ENCODE data around the gene ABHD8.
"Not testable (repeated sequence)": the region's sequence is repeated elsewhere in the genome, so short reads cannot be mapped to it uniquely, and the experiment has no call there.

Gene ABHD8

GRCh38 chr19:17283504-17283996 is 19.7 kb downstream of the ABHD8 start:
- DNase-seq (ENCODE audit: low spot score), result no peak
- H3K4me3 ChIP-seq, result no peak overlapping the region
- H3K27ac ChIP-seq, result no peak overlapping the region
- TF ChIP-seq, protein P1, sequence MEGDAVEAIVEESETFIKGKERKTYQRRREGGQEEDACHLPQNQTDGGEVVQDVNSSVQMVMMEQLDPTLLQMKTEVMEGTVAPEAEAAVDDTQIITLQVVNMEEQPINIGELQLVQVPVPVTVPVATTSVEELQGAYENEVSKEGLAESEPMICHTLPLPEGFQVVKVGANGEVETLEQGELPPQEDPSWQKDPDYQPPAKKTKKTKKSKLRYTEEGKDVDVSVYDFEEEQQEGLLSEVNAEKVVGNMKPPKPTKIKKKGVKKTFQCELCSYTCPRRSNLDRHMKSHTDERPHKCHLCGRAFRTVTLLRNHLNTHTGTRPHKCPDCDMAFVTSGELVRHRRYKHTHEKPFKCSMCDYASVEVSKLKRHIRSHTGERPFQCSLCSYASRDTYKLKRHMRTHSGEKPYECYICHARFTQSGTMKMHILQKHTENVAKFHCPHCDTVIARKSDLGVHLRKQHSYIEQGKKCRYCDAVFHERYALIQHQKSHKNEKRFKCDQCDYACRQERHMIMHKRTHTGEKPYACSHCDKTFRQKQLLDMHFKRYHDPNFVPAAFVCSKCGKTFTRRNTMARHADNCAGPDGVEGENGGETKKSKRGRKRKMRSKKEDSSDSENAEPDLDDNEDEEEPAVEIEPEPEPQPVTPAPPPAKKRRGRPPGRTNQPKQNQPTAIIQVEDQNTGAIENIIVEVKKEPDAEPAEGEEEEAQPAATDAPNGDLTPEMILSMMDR (IDR thresholded peaks at IDR 0.05), result no peak

GRCh38 chr19:17282488-17283125 is 20.6 kb downstream of the ABHD8 start:
- DNase-seq (ENCODE audit: low spot score), result no peak
- H3K4me3 ChIP-seq, result peak overlapping the region; percentile 62
- TF ChIP-seq, protein P1 (IDR thresholded peaks at IDR 0.05), result peak; percentile 92
- H3K27ac ChIP-seq, result no peak overlapping the region

GRCh38 chr19:17281391-17282304 is 21.6 kb downstream of the ABHD8 start, which contains the start of gene ANKLE1:
TSS of gene ANKLE1 (plus strand) at chr19:17281901. CDS start at chr19:17281921, 20 bp downstream.
- H3K27ac ChIP-seq, result no peak within 1 kb of the TSS
- TF ChIP-seq, protein P1 (IDR thresholded peaks at IDR 0.05), result no peak
- no peak for DNase-seq (ENCODE audit: low spot score)
- H3K4me3 ChIP-seq, result peak within 1 kb of the TSS; percentile 62

GRCh38 chr19:17279436-17279835 is 23.8 kb downstream of the ABHD8 start:
- TF ChIP-seq, protein P1 (IDR thresholded peaks at IDR 0.05), result no peak

DNA sequence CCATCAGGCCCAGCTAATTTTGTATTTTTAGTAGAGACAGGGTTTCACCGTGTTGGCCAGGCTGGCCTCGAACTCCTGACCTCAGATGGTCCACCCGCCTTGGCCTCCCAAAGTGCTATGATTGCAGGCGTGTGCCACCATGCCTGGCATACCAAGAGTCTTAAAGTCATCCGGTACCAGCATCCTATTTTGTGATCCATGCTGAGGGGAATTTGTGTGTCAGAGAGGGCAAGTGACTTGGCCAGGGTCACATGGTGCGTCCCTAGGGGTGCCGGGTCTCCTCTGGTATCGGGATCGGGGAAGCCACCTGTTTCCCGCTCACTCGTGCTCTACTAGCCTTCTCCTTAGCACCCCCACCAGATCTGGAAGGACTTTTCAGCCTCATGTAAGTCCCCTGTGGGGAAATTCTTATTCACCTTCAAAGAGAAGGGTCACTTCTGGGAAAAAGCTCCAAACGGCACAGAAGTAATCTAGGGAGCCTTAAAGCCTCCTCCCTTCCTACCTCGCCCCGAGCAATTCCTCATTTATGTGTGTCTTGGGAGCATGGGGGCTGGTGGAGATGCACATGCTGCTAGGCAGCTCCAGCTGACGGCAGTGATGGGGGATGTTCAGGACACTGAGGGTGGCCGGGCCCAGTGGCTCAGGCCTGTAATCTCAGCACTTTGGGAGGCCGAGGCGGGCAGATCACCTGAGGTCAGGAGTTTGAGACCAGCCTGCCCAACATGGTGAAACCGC is 27.6 kb downstream of the ABHD8 start:
- TF ChIP-seq, protein P1 (IDR thresholded peaks at IDR 0.05), result no peak
- no peak for DNase-seq (ENCODE audit: low spot score)
- no peak overlapping the region for H3K4me3 ChIP-seq
- no peak overlapping the region for H3K27ac ChIP-seq

More at GRCh38 chr19:17279436-17279835, 23.8 kb downstream of the ABHD8 start:
- DNase-seq (ENCODE audit: low spot score), result no peak
- H3K27ac ChIP-seq, result no peak overlapping the region
- H3K4me3 ChIP-seq, result no peak overlapping the region

GRCh38 chr19:17274892-17275291 is 28.3 kb downstream of the ABHD8 start:
- H3K27ac ChIP-seq; H3K4me3 ChIP-seq; DNase-seq (ENCODE audit: low spot score): not testable (repeated sequence)

DNA sequence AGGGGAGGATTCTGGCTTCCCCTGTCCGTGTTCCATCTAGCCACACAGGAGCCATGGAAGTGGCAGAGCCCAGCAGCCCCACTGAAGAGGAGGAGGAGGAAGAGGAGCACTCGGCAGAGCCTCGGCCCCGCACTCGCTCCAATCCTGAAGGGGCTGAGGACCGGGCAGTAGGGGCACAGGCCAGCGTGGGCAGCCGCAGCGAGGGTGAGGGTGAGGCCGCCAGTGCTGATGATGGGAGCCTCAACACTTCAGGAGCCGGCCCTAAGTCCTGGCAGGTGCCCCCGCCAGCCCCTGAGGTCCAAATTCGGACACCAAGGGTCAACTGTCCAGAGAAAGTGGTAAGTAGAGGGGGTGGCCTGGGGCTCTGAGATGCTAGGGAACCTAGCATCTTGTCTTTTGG is 34.5 kb downstream of the ABHD8 start:
- no peak overlapping the region for H3K27ac ChIP-seq
- H3K4me3 ChIP-seq, result no peak overlapping the region
- TF ChIP-seq, protein P1 (IDR thresholded peaks at IDR 0.05), result no peak
- no peak for DNase-seq (ENCODE audit: low spot score)

Data from coronary artery (tissue), 2 donors.